ENCODE measurements around the gene OPHN1. TPM values are rescaled to one million over a fixed set of nuclear protein-coding genes. Genes with fewer than 3 reads are reported as not detected.
"Not testable (repeated sequence)": the region's sequence is repeated elsewhere in the genome, so short reads cannot be mapped to it uniquely, and the experiment has no call there.

OPHN1 gene
- total RNA-seq, 1 donor from 2014 or later = 11.7 TPM

DNA sequence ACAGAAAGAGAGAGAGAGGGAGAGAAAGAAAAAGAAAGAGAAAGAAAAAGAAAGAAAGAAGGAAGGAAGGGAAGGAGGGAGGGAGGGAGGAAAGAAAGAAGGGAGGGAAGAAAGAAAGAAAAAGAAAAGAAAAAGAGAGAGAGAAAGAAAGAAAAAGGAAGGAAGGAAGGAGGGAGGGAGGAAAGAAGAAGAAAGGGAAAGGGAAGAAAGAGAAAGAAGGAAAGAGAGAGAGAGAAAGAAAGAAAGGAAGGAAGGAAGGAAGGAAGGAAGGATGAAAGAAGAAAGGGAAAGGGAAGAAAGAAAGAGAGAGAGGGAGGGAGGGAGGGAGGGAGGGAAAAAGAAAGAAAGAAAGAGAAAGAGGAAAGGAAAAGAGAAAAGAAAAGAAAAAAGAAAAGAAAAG lies 10.8 kb downstream of the OPHN1 start:
- DNase-seq = no peak

DNA sequence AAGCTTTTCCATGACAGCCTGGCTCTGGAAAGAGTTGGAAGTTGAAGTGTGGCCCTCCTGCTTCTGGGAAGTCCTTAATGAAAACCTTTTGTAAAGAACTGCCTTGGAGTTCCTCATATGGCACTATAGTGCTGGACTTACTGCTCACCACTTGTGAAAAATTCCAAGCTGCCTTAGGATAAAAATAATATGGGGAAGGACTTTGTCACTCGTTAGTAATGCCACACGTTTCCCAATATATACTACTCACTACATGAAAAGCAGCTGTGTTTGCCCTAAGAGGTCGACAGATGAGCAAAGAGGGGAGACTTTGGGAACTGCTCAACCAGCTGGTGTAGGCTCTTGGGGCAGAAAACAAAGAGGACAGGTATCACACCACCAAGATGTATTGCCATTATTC lies 11.7 kb downstream of the OPHN1 start:
- DNase-seq = no peak

DNA sequence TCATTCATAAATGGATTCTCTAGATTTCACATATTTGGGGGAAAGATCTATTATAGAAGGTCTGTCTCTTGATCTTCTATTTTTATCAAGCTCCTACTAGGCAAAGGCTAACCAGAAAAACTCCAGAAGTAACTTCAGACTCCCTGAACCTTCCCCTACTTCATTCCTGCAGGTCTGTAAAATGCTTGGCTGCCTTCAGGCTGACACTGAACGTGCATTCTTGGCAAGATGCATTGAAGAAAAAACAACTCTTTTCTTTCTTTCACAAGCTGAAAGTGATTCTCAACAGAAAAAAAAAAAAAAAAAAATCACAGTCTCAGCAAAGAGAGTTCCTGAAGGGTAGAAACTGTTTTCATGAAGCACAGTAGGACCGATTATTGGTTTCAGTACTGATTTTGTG lies 12.7 kb downstream of the OPHN1 start:
- DNase-seq = no peak

DNA sequence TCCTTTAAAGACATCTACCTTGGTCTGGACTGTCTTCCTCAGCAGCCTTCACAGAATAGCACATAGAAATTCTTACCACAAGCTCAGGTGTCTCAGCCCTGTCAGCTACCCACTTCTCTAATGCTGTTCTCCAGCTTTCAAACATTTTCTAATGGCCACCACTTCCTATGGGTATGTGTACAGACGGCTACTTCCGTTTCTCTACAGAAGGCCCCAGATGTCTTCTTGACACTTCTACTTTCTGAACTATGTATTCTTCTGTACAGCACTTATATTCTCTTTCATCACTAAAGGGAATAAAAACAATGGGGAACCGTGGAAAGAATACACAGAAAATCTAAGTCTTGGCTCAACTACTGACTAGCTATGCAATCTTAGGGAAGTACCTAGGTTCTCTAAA lies 13.3 kb downstream of the OPHN1 start:
- no peak for DNase-seq

DNA sequence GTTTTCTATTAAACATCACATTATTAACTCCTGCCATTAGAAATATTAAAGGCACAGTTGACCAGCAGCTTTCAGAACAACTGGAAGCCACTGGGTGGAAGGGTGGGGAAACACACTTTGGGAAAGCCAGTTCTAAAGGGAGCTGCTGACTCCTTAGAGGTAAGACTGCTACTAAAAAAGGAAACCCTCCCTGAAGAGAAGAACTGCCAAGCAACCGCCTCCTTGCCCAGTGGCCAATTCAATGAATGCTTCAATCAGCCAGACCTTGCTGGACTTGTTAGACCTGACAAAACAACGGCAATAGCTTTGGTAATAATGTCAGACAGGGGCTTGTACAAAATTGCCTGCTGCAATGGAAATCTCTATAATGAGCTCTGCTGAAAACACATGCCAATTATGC lies 15.6 kb downstream of the OPHN1 start:
- no peak for DNase-seq

DNA sequence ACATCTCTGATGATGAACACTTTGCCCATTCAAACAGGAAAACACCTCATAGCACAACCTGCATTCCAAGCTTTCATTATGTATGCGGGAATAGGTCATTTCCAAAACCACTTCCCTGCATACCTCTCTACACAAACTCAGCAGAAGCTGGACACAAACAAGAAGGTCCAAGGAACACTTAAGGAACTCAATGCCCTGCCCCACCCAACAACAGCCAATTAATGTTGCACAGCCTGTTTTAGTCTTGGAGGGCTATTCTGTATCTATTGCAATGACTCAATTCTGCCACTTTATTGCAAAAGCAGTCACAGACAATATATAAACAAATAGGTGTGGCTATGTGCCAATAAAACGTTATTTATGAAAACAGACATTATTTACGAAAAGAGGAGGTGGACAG lies 16.7 kb downstream of the OPHN1 start:
- peak; percentile 46 for DNase-seq

DNA sequence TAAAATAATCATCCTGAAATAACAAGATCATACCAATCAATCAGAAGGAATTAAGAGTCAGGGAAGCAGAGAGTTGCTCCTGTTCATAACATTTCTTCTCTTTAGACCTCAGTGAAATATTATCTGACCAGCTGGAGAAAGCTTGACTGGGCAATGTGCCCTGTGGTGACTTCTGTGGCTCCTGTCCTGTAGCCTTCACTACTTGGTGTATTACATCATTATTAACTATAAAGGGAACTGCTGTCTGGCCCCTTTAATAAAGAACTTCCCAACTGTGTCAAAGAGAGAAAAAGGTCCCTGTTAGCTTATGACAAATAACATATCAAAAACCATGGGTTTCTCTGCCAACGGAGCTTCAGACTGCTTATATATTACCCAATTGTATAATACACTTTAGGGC lies 18.0 kb downstream of the OPHN1 start:
- peak; percentile 53 for DNase-seq

DNA sequence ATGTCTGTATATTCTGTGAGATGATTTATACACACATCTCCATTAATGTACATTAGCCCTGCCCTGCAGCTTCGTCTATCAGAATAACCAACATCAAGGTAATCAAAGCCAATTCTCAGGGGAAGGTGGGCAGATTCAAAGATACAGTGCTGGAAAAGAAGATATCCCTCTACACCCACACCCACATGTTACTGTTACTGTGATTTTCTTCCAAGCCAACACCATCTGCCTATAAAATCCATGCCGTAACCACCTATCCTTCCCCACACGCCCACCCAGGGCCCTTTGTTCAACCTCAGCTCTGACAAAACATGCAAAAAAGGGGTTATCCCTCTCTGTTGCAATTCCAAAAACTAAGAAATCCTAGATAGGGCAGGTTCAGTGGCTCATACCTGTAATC lies 20.0 kb downstream of the OPHN1 start:
- DNase-seq = no peak

DNA sequence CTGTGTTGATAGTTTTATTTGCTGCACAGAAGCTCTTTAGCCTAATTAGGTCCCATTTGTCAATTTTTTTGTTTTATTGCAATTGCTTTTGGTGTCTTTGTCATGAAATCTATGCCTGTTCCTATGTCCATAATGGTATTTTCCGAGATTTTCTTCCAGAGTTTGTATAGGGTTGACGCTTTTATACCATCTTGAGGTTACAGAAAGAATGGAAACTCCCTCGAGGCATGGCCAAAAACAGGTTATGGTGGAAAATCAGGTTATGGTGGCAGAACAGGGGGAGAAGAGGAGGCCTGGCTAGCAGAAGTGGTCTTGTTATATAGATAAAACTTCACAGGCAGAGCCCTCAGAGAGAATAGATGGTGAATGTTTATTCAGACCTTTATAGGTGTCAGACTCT lies 21.6 kb downstream of the OPHN1 start:
- no peak for DNase-seq

DNA sequence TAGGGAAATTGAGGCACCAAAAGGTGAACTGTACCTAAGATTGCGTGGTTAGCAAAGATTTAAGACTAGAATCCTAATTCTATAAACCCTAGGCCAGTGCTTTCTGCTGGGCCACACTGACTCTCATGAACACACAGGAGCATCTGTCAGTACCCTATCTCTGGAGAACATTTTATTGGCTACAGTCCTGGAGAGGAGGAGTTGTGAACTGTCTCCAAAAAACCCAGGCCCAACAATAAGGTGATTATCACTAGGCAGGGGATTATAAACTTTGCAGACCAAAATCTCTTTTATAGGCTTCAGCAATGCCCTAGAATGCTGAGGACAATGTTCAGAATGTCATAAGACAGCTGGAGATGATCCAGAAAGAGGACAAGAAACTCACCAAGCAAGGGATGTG lies 24.1 kb downstream of the OPHN1 start:
- no peak for DNase-seq

DNA sequence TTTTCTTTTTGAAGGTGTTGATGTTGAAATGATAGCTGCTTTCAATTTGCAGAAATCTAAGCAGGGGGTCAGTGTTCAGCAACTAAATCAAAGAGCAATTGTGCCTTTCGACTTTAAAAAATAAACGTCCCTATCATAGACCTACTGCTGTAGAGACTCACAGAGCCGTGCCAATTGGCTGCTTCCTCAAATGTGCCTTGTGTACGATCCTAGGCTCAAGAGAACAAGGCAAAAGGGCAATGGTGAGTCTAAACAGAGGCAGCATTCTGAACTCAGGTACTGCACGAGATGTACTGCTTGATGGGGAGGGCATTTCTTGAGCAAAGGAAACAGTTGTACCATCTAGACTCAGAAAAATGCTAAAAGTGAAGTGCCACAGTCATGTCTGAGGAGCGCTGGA lies 29.8 kb downstream of the OPHN1 start:
- DNase-seq = no peak

DNA sequence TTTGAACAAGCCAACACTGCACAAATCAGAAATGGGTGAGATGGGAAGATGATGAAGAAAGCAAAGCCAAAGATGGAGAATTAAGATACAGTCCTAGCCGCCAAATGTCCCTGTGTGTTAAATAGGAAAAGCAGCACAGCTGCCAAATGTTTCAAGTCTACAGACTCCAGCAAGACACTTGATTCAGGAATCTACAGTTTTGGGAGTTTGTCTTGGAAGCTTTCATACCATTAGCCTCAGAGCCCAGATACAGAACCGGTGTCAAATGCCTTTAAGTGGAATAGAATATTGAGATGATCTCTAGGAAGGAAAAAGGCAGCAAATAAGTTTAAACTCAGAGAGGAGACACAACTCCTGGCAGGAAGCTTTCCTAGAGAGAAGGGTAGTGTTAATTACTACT lies 30.3 kb downstream of the OPHN1 start:
- no peak for DNase-seq

DNA sequence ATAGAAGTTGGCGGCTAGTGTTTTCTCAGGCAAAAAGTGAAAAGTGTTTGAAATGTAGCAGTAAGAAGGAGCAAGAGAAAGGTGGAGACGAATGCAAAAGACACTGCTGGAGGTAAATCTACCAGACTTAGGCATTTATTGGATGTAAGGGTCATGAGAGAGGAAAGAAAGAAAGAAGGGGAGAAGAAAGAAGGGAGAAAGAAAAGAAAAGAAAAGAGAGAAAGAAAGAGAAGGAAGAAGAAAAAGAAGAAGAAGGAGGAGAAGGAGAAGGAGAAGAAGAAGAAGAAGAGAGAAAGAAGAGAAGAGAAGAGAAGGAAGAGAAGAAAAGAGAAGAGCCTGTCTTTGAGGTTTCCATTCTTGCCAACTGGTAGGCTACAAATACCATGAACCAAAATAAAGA lies 31.2 kb downstream of the OPHN1 start:
- no peak for DNase-seq

DNA sequence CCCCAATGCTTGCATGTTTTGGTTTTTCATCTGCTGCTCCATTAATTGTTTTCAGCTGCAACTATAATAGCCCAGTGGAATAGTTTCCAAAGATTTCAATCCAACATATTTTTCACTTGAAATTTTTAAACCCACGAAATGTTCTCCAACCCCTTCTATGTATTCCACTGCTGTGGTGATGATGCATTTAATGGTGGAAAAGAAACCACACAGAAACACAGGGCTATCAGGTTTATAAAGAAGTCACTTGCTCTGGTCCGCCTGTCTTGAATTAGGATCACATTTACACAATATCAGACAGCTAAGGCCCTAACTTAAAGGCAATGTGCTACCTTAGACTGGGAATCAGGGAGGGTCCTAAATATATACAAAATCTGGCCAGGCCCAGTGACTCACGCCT lies 35.0 kb downstream of the OPHN1 start:
- no peak for DNase-seq

DNA sequence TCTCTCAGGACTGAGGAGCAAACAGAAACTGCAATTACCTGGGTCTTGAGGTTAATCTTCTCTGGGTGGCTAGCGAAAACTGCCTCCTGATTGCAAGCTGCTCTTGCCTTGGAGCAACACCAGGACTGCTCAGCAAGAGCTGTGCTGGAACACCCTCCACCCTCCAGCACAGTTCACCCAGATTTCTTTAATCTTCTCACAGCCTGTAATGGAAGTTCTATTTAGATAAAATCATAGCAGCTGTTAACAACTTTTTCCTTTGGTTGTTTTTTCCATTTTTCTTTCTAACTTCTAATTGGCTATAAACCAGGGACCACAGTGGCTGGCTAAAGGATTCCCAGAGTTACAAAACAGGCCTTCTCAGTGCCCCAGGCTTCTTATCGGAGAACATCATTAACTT lies 36.3 kb downstream of the OPHN1 start:
- DNase-seq = no peak

DNA sequence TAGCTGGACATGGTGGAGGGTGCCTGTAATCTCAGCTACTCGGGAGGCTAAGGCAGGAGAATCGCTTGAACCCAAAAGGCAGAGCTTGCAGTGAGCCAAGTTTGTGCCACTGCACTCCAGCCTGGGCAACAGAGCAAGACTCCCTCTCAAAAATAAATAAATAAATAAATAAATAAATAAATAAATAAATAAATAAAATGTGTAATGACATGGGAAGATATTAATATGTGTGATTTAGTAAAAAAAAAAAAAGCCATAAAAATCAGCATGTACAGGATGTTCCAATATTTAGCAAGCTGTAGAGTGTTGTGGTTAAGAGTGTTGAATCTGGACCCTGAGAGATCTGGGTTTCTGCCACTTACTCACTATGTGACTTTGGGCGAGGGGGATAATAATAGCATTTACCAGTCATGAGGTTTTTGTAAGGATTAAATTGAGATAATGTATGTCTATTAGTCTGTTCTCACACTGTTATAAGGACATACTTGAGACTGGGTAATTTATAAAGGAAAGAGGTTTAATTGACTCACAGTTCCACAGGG lies 43.8 kb downstream of the OPHN1 start:
- not testable (repeated sequence) for DNase-seq

DNA sequence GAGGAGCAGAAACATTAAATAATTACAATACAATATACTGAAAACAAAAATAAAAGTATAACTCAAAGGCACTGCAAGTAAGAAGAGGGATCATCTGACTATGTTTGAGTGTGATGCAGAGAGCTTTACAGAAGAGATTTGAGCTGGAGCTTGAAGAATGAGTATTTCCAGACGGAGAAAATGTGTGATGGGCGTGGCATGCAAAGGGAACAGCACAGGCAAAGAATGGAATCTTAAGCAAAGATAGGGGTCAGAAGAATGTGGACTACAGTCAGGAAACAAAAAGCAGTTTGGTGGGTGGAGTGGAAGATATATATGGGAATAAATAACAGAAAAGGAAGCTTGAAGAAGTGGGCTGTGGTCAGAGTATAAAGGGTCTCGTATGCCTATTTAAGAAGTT lies 45.5 kb downstream of the OPHN1 start:
- DNase-seq = no peak

DNA sequence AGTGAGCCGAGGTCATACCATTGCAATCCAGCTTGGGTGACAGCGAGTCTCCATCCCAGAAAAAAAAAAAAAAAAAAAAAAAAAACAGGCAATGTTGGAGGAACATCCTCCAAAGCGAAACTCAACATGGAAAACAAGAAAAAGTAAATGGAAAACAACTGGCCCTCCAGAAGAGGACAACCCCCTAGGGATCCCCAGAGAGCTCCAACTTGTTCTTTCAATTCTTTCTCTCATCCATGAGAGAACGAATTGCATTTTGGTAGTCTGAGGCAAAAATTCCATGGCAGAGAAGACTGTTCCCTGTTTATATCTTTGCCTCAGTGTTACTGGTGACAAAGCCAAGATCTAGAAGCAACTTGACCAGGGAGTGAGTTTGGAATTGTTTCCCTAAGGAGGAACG lies 49.8 kb downstream of the OPHN1 start:
- DNase-seq = no peak

DNA sequence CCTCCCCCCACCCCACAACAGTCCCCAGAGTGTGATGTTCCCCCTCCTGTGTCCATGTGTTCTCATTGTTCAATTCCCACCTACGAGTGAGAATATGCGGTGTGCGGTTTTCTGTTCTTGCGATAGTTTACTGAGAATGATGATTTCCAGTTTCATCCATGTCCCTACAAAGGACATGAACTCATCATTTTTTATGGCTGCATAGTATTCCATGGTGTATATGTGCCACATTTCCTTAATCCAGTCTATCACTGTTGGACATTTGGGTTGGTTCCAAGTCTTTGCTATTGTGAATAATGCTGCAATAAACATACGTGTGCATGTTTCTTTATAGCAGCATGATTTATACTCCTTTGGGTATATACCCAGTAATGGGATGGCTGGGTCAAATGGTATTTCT lies 55.7 kb downstream of the OPHN1 start:
- not testable (repeated sequence) for DNase-seq

DNA sequence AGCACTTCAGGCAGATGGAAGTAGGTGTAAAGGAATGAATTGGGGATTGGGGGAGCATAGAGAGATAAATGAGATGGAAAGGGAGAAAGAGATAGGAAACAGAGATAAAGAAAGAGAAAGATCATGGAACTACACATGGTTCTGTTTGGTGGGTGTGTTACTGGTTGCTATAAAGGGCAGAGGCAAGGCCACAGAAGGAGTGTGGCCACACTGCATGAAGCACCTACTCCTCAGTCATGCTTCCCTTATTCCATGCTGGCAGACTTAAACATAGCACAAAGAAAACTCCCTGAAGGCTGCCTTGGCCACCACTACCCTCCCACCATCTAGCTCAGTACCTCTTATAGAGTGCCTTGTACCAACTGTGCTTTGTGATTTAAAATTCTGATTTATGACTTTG lies 56.9 kb downstream of the OPHN1 start:
- no peak for DNase-seq

DNA sequence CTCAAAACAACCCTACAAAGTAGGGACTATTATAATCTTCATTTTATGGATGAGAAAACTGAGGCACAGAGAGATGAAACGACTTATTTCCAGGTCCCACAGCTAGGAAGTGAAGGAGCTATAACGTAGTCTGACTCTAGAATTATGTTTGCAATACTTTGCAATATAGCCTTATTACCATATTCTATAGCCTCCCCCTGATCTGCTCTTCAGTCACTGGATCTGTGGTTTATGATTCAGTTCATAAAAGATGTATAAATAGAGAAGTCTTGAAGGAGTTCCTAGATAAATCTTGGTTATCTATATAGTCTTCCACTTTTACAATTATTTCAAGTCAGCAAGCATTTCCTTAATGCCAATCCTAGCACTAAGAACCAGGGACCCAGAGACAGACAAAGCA lies 57.5 kb downstream of the OPHN1 start:
- DNase-seq = no peak

DNA sequence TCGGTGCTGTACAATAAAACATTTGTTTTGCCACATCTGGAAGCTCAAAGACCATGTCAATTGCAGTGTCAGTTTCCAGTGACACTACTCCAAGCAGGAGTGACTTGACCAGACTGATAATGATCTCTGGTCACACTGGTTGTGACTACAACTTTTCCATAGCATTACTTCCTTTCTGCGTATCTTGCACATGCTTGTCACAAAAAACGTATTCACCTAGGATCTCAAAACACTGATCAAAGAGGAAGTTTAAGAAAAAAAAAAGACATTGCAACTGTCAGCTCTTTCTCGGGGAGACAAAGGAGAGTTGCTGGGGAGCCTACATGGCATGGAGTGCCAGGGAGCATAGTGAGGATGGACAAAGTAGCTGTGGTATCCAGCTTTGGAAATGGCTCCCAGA lies 60.6 kb downstream of the OPHN1 start:
- DNase-seq = no peak

DNA sequence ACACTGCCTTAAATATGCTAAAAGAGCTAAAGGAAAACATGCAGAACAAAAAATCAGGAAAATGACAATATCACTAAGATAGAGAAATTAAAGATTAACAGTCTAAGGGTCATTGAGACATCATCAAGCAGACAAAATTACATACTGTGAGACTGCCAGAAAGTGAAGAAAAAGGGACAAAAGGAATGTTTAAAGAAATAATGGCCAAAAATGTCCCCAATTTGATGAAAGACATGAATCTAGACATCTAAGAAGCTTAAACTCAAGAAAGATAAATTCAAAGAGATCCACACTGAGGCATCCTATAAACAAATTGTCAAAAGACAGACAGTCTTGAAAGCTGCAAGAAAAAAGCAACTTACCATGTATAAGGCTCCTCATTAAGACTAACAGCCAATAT lies 63.7 kb downstream of the OPHN1 start:
- DNase-seq = no peak

DNA sequence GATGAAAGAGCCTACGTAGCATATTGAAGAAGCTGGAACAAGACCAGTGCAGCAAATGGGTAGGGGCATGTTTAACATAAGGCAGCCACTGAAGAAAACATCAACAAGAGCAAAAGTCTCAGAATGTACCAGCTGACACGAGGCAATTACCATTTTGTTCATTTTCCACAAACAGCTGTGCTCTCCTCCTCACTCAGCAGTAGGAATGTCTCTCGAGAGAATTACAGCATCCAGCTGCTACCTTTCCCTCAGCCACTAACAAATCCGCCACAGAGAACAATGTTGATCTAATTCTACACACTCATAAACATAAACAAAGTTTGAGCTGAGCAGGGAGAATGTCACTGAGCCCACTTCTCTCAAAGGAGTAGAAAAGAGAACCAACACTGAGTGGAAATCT lies 68.0 kb downstream of the OPHN1 start:
- DNase-seq = no peak

DNA sequence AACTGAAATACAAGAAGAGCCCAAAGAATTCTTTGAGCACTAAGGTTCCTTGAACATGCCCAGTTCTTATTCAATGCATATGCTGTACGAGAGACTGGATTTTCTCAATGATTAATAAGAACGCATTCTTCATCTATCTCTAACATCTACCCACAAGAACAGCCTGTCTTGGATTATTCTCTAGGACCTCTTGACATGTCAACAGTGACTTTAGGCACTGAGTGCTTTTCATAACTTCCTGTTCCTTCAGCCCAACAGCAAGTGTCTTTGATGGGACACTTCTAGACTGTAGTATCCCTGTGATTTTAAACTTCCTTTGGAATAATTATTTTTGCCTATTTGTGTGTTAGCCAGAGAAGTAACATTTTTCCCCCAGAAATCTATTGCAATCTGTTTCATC lies 69.3 kb downstream of the OPHN1 start:
- DNase-seq = no peak

DNA sequence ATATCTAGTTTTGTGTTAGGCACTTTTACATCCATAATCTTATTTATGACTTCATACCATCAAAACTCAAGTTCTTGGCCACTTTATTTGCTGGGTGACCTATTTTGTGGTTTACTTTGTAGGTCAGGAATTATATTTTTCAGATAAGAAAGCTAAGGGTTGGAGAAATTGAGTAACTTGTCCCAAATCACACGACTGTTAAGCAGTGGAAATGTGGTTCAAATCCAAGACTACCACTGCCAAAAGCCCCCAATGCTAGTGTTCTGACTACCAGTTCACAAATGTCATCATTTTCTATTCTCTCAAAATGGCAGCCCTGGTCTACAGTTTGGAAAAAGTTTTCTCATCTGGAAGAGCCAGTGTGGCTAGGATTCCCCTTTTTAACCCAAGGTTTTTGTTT lies 74.6 kb downstream of the OPHN1 start:
- DNase-seq = no peak
